ENCODE measurements around the gene ITGA7.

Gene ITGA7

DNA sequence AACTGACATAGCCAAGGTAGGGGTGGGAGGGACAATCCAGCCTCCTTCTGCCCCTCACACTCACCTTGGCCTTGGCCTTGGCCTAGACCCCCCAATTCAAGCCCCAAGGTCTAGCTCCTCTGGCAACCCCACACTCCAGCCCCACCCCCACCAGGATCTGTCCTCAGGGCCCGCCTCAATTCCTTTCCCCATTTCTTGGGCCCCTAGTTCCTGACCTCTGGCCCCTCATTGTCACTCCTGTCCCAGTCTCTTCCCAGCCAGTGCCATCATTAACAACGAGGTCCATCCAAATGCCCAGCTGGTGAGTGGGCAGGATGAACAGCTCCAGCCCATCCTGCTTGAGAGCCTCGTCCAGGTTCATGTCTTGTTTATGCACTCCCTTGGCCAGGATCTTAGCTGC is 28.4 kb upstream of the ITGA7 start:
- DNase-seq (ENCODE audit: low spot score): no peak

DNA sequence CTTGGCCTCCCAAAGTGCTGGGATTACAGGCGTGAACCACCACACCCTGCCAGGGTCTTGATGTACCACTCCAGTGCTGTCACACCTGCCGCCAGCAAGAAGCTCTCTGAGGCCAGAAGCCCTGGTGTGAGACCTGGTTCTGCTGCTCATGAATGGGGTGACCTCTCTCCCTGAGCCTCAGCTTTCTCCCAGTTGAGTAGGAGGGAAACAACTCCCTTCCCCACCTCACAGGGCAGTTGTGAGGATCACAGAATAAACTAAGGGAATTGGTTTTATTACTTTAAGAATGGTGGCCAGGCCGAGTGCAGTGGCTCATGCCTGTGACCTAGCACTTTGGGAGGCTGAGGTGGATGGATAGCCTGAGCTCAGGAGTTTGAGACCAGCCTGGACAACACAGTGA is 26.9 kb upstream of the ITGA7 start:
- no peak for DNase-seq (ENCODE audit: low spot score)

DNA sequence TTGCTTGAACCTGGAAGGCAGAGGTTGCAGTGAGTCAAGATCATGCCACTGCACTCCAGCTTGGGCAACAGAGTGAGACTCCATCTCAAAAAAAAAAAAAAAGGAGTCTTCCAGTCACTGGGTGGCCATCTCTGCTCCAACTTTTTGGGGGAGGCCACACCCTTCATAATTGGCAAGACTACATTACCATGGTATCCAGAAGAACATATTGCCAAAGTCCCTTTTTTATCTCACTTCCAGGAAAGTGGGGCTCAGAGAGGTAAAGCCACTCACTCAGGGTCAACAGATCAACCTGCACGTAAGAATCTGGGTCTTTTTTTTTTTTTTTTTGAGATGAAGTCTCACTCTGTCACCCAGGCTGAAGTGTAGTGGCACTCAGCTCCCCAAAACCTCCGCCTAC is 26.2 kb upstream of the ITGA7 start:
- no peak for DNase-seq (ENCODE audit: low spot score)

DNA sequence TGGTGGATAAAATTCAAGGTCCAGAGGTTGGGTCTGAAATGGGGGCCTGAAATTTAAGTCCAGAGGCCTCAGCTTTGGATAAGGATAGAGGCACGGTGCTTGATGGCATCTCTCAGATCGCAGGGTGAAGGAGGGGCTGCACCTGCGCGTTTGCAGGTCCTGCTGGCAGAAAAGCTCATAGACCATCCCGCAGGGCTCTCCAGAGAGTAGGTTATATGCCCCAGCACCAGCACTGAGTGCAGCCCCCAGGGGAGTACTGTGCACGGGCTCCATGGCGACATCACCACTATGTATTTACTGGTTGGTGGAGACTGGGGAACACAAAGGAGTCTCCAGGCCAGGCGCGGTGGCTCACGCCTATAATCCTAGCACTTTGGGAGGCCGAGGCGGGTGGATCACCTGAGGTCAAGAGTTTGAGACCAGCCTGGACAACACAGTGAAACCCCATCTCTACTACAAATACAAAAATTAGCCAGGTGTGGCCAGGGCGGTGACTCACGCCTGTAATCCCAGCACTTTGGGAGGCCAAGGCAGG is 25.4 kb upstream of the ITGA7 start:
- no peak for DNase-seq (ENCODE audit: low spot score)

DNA sequence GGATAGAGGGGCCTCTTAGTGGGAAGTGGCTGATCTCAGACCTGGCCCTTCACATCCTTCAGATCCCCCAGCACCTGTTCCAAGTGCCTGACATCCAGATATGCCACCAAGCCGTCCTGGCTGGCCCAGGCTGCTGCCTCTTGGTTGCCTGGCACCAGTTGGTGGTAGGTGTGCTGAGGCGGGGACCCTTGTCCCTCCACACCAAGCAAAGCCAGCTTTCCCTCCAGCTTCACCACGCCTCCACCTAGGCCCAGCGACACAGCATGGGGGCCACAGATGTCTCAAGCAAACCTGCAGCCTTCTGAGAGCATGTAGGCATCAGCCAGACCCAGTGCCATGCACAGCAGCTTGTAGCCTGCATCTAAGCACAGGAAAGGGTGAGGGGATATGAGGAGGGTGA is 24.6 kb upstream of the ITGA7 start:
- DNase-seq (ENCODE audit: low spot score): no peak

DNA sequence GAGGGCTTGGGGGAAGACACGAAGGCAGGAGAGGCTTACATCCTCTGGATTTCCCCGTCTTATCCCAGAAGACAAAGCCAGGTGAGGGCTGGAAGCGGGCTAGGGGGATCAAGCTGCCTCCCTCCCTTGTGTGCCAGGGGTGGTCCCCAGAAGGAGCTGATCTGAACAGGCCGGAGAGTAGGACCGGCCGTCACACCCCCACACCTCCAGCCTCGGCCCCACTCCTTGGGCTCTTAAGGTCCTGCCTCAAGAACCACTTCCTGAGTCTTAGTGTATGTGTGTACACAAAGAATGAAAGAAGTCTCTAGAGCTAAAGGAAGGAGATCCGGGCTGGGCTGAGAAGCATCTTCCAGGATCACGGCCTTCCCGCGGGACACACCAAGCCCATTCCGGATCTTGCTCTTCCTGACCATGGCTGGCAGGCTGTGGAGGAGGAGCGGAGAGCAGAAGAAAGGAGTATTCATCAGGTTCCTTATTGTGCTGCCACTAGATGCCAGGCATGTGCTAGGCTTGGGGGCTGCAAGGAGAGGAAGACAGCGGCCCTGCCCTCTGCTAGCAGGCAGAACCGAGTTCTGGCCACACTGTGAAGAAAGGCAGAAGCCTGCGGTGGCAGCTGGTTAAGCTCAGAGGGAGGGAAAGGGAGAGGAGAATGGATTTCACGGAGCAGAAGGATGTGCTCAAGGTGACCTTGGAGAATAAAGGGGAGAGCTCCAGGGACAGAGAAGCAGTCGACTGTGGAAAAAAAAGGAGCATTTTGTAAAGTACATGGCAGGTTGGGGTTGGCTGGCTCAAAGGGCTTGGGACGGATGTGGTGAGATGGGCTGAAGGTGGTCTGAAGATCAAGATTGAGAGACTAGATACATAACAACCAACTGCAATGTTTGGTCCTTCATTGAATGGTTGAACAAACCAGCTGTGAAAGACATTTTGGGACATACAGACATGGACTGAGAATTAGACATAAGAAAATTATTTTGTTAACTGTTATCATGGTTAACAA is 22.4 kb upstream of the ITGA7 start:
- DNase-seq (ENCODE audit: low spot score): peak; percentile 90

DNA sequence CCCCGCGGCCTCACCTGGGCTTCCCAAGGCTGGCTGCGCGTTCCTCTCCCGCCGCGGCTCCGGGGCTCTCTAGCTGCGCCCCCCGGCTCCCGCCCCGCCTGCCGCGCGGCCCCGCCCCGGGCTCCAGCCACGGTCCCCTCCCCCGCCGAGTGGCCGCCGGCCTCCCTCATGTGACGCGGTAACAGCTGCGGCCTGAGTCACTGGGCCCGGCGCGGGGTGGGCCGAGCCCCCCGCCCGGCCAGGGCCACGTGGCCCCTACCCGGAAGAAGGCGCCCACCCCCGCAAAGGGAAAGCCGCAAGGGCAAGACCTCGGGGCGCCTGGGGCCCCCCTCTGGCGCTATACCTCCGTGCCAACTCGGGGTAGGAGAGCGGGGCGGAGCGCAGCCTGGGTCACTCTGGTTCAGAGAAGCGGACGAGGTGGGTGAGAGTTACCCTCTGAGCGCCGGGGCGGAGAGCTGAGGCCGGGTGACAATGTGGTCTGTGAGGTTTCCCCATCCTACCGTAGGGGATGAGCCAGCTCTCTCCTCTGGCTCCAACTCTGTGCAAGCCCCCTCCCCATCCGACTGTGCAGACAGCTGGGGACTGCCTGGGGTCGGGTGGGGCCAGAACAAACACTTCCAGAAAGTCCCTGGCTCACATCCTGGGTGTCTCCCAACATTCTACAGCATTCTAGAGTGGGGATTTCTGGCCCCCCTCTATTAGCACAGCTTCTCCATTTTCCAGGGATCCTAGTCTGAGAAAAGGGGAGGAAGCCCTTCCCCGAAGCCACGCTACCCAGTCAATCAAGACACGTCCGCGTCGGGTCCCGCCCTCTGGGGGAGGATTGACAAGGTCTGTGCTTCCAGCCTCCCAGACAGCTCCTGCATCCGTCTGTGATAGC is 21.5 kb upstream of the ITGA7 start, which contains the start of gene CD63:
Gene CD63, minus strand, starts transcription at position 71 of the 880 bp plus-strand sequence. CDS start 668 bp downstream, outside the sequence.
- peak; percentile 97 for DNase-seq (ENCODE audit: low spot score)

DNA sequence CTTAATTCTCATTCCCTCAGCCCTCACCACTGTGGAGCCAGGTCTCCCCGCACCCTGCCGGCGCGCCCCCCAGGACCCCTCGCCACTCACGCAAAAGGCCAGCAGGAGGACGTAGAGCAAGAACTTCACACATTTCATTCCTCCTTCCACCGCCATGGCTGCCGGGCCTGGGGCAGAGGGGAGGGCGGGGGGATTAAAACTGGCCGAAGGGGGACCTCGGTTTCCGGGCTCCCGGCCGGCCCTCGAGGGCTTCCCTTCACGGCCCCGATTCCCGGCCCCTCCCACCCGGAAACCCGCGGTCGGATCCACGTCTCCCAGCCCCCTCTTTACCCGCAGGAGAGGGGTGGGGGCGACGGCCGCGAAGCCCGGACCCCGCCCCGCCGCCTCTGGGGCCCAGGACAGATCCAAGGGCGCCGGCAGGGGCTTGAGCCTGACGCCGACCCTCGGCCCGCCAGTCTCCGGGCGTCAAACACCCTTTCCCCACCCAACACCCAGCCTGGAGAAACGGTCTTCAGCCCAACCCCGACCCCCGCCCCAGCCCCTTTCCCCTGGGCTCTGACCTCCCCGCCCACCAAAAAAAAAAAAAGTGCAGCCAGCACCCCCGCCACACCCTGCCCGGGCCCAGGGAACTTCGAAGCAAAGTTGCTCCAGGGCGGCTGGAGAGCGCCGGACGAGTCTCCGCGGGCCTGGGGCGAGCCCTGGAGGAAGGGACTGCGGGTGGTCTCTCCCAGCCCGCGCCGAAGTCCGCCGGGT is 20.7 kb upstream of the ITGA7 start:
- peak; percentile 69 for DNase-seq (ENCODE audit: low spot score)

DNA sequence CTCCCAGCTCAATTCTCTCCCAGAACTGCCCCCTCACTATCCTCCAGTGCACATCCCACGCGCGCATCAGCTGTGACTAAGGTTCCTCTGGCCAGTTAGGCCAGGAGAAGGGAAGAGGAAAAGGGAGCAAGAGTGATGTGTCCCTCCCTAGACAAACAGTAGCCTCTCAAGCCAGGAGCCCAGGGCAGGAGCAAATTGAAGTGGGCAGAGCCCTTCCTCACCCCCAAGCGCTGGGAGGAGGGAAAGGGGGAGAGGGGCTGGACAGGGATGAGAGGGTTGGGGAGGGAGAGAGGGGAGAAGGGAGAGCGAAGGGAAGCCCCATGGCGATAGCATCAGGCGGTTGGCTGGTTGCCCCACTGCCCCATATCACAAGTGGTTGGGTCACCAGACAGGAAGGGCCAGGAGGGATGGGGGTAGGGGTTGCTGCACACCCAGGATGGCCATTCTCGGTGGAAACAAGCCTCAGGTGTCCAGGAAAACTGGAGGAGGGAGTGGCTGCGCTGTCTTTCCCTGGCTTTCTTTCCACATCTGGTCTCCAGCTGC is 20.0 kb upstream of the ITGA7 start:
- no peak for DNase-seq (ENCODE audit: low spot score)

DNA sequence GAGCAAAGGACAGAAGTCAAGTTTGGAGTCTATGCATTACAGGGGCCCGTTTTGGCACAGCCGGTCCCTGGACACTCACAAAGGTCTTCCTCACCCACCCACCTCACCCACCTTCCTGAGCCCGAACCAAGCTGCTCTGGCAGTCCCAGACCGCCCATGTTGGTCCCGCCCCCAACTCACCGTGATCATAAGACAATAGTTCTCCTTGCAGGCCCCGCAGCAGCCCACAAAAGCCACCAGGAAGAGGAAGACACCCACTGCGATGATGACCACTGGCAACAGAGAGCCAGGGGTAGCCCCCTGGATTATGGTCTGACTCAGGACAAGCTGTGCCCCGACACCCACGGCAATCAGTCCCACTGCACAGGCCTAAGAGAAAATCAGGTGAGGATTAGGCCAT is 19.3 kb upstream of the ITGA7 start:
- DNase-seq (ENCODE audit: low spot score): no peak

DNA sequence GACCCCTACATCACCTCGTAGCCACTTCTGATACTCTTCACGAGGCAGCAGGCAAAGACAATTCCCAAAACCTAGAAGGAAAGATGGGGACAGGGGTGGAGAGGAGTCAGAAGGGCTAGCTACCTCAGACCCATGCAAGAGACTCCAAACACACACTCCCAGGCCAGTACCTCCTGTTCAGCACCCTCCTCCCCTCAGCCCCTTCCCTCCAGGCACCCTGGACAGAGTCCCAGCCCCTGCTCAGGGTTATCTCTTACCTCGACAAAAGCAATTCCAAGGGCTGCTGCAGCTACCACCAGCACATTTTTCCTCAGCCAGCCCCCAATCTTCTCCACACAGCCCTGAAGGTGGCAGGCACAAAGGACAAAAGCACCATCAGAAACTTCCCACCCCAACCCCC is 17.9 kb upstream of the ITGA7 start:
- no peak for DNase-seq (ENCODE audit: low spot score)

DNA sequence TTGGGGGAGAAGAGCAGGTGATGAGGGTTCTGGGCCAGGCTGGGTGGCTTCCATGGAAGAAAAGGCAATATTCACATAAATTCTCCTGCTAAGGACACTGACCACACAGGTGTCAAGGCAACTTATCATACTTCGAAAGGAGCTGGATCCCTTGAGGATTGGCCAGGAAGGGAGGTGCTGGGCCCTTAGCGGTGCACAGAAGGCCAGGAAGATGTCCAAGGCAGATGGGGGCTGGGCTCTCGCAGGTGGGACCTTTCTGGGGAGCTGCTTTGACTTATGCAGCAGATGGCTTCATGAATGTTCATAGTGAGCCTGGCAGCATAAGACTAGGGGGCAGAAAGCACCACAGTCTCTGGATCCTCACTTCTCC is 17.2 kb upstream of the ITGA7 start:
- no peak for DNase-seq (ENCODE audit: low spot score)

DNA sequence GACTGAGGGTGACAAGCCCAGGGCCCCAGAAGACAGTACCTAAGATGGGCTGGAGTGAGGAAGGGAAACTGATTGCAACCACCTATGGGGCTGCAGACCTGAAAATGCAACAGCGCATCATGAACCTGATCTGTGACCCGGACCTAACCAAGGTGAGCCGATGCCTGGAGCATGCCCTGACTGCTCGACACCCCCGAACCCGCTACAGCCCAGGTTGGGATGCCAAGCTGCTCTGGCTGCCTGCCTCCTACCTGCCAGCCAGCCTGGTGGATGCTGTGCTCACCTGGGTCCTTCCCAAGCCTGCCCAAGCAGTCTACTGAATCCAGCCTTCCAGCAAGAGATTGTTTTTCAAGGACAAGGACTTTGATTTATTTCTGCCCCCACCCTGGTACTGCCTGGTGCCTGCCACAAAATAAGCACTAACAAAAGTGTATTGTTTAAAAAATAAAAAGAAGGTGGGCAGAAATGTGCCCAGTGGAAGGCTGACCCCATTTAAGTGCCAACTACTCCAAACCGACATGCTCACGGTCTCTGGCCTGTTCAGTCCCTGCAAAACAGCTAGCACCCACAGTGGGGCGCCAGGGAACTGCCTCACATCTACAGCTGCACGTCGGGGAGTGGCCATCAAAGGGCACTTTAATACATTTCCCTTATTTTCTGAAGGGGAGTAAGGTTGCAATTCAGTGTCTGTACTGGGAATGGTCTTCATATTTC is 16.7 kb upstream of the ITGA7 start:
- DNase-seq (ENCODE audit: low spot score): peak; percentile 85

DNA sequence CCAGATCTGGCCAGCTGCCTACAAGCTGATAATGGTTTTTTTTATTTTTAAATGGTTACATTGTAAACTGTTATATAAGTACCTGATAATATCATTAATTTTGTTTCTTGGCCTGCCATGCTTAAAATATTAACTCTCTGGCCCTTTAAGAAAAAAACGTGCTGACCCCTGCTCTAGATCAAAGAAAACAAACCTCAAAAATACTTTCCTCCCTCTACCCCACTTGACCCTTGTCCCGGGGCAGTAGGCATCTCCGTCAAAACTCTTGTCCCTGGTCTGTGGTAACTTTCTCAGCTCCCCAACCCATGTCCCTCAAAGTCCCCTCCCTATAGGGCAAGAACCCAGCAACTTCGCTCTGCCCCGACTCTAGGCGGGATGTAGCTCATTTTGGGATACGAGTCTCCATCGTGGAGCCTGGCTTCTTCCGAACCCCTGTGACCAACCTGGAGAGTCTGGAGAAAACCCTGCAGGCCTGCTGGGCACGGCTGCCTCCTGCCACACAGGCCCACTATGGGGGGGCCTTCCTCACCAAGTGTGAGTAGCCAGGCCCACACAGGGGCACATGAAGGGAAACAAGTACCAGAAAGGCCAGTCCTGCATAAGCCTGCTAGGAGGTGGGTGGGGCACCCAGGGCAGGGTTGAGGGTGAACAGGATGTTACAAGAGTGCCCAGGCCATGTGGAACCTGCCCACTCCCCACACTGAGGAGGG is 16.0 kb upstream of the ITGA7 start:
- no peak for DNase-seq (ENCODE audit: low spot score)

DNA sequence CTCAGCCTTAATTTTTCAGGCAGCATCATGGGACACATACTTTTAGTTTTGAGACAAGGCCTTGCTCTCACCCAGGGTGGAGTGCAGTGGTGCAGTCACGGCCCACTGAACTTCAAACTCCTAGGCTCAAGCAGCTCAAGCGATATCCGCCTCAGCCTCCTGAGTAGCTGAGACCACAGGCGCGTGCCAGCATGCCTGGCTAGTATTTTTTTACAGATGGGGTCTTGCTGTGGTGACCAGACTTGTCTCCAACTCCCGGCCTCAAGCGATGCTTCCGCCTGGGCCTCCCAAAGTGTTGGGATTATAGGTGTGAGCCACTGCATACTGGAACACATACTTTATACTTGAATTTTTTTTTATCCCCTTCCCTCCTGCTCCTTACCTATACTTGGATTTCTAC is 15.2 kb upstream of the ITGA7 start:
- DNase-seq (ENCODE audit: low spot score): no peak

DNA sequence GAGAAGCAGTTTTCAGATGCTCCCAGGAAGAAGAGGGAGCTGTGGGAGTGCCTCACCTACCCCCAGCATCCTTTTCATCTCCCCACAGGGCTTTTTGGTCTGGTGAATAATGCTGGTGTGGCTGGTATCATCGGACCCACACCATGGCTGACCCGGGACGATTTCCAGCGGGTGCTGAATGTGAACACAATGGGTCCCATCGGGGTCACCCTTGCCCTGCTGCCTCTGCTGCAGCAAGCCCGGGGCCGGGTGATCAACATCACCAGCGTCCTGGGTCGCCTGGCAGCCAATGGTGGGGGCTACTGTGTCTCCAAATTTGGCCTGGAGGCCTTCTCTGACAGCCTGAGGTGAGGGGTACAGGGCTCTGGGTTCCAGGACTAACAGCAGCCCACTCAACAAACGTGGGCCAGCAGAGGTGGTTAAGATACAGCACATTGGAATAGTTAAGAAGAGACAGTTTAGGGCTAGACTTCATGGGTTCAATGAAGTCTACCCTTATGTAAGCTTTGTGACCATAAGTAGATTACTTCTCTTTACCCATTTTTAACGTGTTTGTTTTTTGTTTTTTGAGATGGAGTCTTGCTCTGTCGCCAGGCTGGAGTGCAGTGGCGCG is 14.0 kb upstream of the ITGA7 start:
- no peak for DNase-seq (ENCODE audit: low spot score)

DNA sequence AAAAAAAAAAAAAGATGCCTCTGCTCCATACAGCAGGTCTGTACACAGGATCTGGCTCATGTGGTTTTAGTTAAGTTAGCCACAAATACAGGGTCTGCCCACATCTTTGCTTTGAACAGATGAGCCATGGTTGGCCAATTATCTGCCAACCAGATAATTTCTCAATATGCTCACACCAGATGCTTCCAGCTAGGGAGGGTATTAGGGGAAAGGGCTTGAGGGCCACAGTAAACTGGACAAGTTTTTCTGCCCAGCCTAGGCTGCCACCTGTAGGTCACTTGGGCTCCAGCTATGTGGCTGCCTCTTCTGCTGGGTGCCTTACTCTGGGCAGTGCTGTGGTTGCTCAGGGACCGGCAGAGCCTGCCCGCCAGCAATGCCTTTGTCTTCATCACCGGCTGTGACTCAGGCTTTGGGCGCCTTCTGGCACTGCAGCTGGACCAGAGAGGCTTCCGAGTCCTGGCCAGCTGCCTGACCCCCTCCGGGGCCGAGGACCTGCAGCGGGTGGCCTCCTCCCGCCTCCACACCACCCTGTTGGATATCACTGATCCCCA is 13.3 kb upstream of the ITGA7 start:
- DNase-seq (ENCODE audit: low spot score): peak; percentile 88

DNA sequence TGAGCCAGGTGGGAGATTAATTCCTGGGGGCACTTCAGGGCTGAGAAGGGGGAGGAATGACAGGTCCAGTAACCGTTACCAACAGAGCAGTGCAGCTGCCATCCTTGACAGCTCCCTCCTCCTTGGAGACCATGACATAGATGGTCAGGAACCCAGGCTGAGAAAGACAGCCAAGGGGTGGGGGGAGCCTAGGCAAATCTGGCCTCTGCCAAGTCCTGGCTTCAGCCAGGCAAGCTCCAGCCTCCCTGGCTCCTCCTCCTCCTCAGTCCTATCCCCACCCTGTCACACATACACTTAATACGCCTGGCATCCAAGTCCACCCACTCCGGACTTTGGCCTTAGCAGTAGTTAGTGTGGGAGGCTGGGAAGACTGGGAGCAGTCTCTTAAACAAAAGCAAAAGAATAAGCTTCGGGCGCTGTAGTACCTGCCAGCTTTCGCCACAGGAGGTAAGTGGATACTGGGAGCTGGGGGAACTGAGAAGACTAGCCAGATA is 12.4 kb upstream of the ITGA7 start, which contains the start of gene RDH5:
Gene RDH5, plus strand, starts transcription at position 323 of the 494 bp plus-strand sequence. CDS start 792 bp downstream, outside the sequence.
- peak; percentile 69 for DNase-seq (ENCODE audit: low spot score)

DNA sequence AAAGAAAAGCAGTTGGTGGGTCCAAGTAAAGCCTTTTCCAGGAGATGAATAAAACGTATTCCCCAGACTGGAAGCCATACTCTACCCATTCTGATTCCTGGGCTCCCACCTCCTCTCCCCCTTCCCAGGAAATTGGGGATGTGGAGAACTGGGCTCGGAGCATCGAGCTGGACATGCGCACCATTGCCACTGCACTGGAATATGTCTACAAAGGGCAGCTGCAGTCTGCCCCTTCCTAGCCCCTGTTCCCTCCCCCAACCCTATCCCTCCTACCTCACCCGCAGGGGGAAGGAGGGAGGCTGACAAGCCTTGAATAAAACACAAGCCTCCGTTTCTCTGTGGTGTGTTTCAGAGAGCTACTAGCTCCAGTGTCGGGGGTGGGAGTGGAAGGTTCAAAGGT is 11.7 kb upstream of the ITGA7 start:
- DNase-seq (ENCODE audit: low spot score): no peak
